B cell (primary cell): Measurements from ENCODE around the gene FBXL16. TPM values are rescaled to one million over a fixed set of nuclear protein-coding genes. Genes with fewer than 3 reads are reported as not detected.
A peak's percentile ranks its signal among the peaks of the same experiment; 100 is the strongest.

Source experiments
- ATAC-seq: fragments of 200-7000 bp; cut with Tn5 transposase; one replicate; pipeline ENCODE4 v1.10.0; 2021; ENCODE audit warnings: low read depth, mild to moderate bottlenecking, moderate number of reproducible peaks, moderate library complexity
- CTCF ChIA-PET: fragments of 350-600 bp; sonication (Branson Sonifier 250); formaldehyde crosslinking; loops from one replicate; lab custom pipeline; 2021; ENCODE audit warnings: antibody characterized with exemption, inconsistent platforms; lab: Charles Lee
- POLR2A ChIA-PET: fragments of 350-600 bp; sonication (Branson Sonifier 250); formaldehyde crosslinking; loops from one replicate; lab custom pipeline; 2021; ENCODE audit warnings: antibody characterized with exemption; lab: Charles Lee
- DNase-seq: peaks from one replicate; pipeline ENCODE4 v3.0.0; 2013
- H2AFZ ChIP-seq: 2 replicates; pipeline ENCODE4 v1.6.1; 2012; ENCODE audit warnings: mild to moderate bottlenecking, low read depth, low read length; ENCODE audit not compliant: insufficient read depth, poor library complexity, severe bottlenecking
- H3K27ac ChIP-seq, 2 donors: 1 replicate in 1 of 2; 2 replicates in 1 of 2; pipeline ENCODE4 v1.5.1; 2012 to 2013; ENCODE audit warnings: low read length in 2 of 2, mild to moderate bottlenecking in 2 of 2, moderate library complexity in 1 of 2
- H3K27me3 ChIP-seq, 4 experiments: fragments of 200-600 bp in 1 of 4; sonication (generic) in 1 of 4; replicated peaks in 1 of 4; 1 replicate in 2 of 4; 2 replicates in 2 of 4; pipeline versions ENCODE4 v1.6.1 to v1.7.0; 2013 to 2016; ENCODE audit warnings: low read length in 3 of 4, mild to moderate bottlenecking in 2 of 4, mixed read lengths in 1 of 4, moderate library complexity in 1 of 4; ENCODE audit not compliant: insufficient read depth in 4 of 4, control insufficient read depth in 3 of 4; ENCODE audit errors: control extremely low read depth in 1 of 4
- H3K36me3 ChIP-seq, 2 experiments: replicated peaks in 1 of 2; 1 replicate in 1 of 2; 2 replicates in 1 of 2; pipeline versions ENCODE4 v1.6.1 to v1.7.1; 2013; ENCODE audit warnings: low read length in 1 of 2; ENCODE audit not compliant: insufficient read depth in 2 of 2, control insufficient read depth in 1 of 2; ENCODE audit errors: control extremely low read depth in 1 of 2, extremely low read depth in 1 of 2
- H3K4me1 ChIP-seq, 2 donors: fragments of 200-600 bp in 1 of 2; sonication (generic) in 1 of 2; 1 replicate in 1 of 2; 2 replicates in 1 of 2; pipeline versions ENCODE4 v1.5.1 to v1.6.1; 2013 to 2017; ENCODE audit warnings: low read length in 2 of 2; ENCODE audit not compliant: control insufficient read depth in 2 of 2, insufficient read depth in 2 of 2
- H3K4me2 ChIP-seq: replicated peaks from 2 replicates; pipeline ENCODE3; 2012; ENCODE audit warnings: mild to moderate bottlenecking, low read depth, low read length; ENCODE audit not compliant: poor library complexity, severe bottlenecking
- H3K4me3 ChIP-seq, 5 experiments: fragments of 200-600 bp in 1 of 5; sonication (generic) in 1 of 5; 1 replicate in 3 of 5; 2 replicates in 2 of 5; pipeline versions ENCODE4 v1.5.1 to v1.7.0; 2011 to 2016; ENCODE audit warnings: low read length in 4 of 5, mild to moderate bottlenecking in 4 of 5, low read depth in 2 of 5, control low read depth in 1 of 5, moderate library complexity in 1 of 5; ENCODE audit not compliant: insufficient read depth in 1 of 5; ENCODE audit errors: control extremely low read depth in 1 of 5, extremely low read depth in 1 of 5
- H3K79me2 ChIP-seq: fragments of 200-600 bp; sonication (generic); one replicate; pipeline ENCODE4 v1.6.0; 2016; ENCODE audit warnings: low read length; ENCODE audit not compliant: control insufficient read depth, insufficient read depth
- H3K9ac ChIP-seq: fragments of 200-600 bp; sonication (generic); 2 replicates; pipeline ENCODE4 v1.6.1; 2017; ENCODE audit warnings: mild to moderate bottlenecking, low read length, moderate library complexity
- H3K9me3 ChIP-seq, 3 donors: one replicate each; pipeline versions ENCODE4 v1.6.1 to v1.7.1; 2013; ENCODE audit warnings: low read length in 2 of 3; ENCODE audit not compliant: control insufficient read depth in 2 of 3, insufficient read depth in 1 of 3; ENCODE audit errors: control extremely low read depth in 1 of 3
- H4K20me1 ChIP-seq: 2 replicates; pipeline ENCODE4 v1.6.0; 2012; ENCODE audit warnings: mild to moderate bottlenecking, low read length; ENCODE audit not compliant: insufficient read depth, control insufficient read depth, poor library complexity, severe bottlenecking
- H3K27ac Mint-ChIP-seq: one replicate; pipeline ENCODE4 v1.8.0; 2021; ENCODE audit warnings: mixed read lengths
- H3K27me3 Mint-ChIP-seq: one replicate; pipeline ENCODE4 v1.8.0; 2021; ENCODE audit warnings: mixed read lengths
- H3K4me1 Mint-ChIP-seq: one replicate; pipeline ENCODE4 v1.8.0; 2021; ENCODE audit warnings: mixed read lengths
- H3K4me3 Mint-ChIP-seq: one replicate; pipeline ENCODE4 v1.8.0; 2021; ENCODE audit warnings: mixed read lengths
- H3K9me3 Mint-ChIP-seq: one replicate; pipeline ENCODE4 v1.8.0; 2022; ENCODE audit warnings: mixed read lengths; ENCODE audit not compliant: insufficient read depth
- CTCF ChIP-seq: fragments of 200-600 bp; IDR thresholded peaks from one replicate; pipeline ENCODE4 v1.8.0; 2022; ENCODE audit warnings: antibody characterized with exemption, mild to moderate bottlenecking
- EZH2 ChIP-seq: IDR thresholded peaks from 2 replicates; pipeline ENCODE4 v1.6.1; 2012; ENCODE audit warnings: borderline replicate concordance, low read depth, mild to moderate bottlenecking, moderate library complexity, low read length; ENCODE audit not compliant: insufficient read depth, poor library complexity, severe bottlenecking
- WGBS: methylation state at CpG from one replicate; pipeline ENCODE4 v1.1.5; 2013; ENCODE audit warnings: missing lambda C conversion rate; ENCODE audit not compliant: insufficient coverage; 5-methylcytosine and 5-hydroxymethylcytosine counted together
- intact Hi-C: fragments of 100-400 bp; cut with micrococcal nuclease; formaldehyde crosslinking; loops from one replicate; pipeline ENCODE4 v1.10.0; 2022
- polyA plus RNA-seq: library from polyadenylated mRNA; depleted of rRNA; stranded (reverse); fragments of >200 nt; gene quantifications from 2 replicates; pipeline ENCODE4 v1.2.3, GENCODE V29; 2012
- total RNA-seq, 2 donors: library from RNA; stranded (reverse); fragments of 120-200 nt in 1 of 2; gene quantifications; 1 replicate in 1 of 2; 2 replicates in 1 of 2; pipeline versions ENCODE4 v1.2.3 to v1.2.4, GENCODE V29; 2013 to 2022

The FBXL16 gene
- total and polyA plus RNA-seq, 2 donors (not counting 1 experiment from before 2014, with no cell fraction given), result 2.2 to 5.8 TPM

- H4K20me1 ChIP-seq, result peaks cover 31% of the 10 kb centered on the region
- ChIA-PET POLR2A (no interaction called here), CTCF (no interaction called here)
- no peak for TF ChIP-seq EZH2
- TF ChIP-seq CTCF, result no peak
- DNase-seq (peak; percentile 47), ATAC-seq (no peak)
- intact Hi-C loops, result loop anchor here (1.0 to 5.0 kb wide), 4 partner anchors 11 to 998 kb away; partner anchors contain the start of genes JPT2, METTL26 and RHOT2
- peaks cover 0 to 17% of the 10 kb centered on the region in 2 experiments for H3K36me3 ChIP-seq
- peak overlapping the region; percentile 80 for H3K27ac Mint-ChIP-seq
- H3K27ac ChIP-seq, result peak overlapping the region in 1 of 2 donors; percentile 30
- peak overlapping the region; percentile 99 for H3K4me2 ChIP-seq
- H3K9me3 ChIP-seq, result peaks cover 0 to 7% (median 0%) of the 10 kb centered on the region in 3 donors
- peaks cover 42% of the 10 kb centered on the region for H3K4me1 Mint-ChIP-seq
- H3K4me1 ChIP-seq, result peaks cover 29 to 61% of the 10 kb centered on the region in 2 donors
- peaks cover 29% of the 10 kb centered on the region for H3K79me2 ChIP-seq
- peak overlapping the region; percentile 88 for H3K4me3 Mint-ChIP-seq
- H3K27me3 ChIP-seq, result peaks cover 0 to 25% (median 11%) of the 10 kb centered on the region in 4 experiments
- no peaks in the 10 kb centered on the region for H3K9me3 Mint-ChIP-seq
- H3K9ac ChIP-seq, result peak overlapping the region; percentile 73
- H3K4me3 ChIP-seq, result peak overlapping the region in 4 of 5 experiments; percentile 46 to 72 (median 58)
- 28% methylated on average over 50 of the region's 52 CpGs for WGBS
- H3K27me3 Mint-ChIP-seq, result peaks cover 6% of the 10 kb centered on the region
- peak overlapping the region; percentile 85 for H2AFZ ChIP-seq
Measured at GRCh38 chr16:678858-679813, 26.5 kb downstream of the FBXL16 start.
